ENCODE data around the gene PGAM5. TPM values are rescaled to one million over a fixed set of nuclear protein-coding genes. Genes with fewer than 3 reads are reported as not detected.

The PGAM5 gene
- total and polyA plus RNA-seq, 9 of the 15 experiments (the other 6 are each of a cell fraction or from before 2014, with no cell fraction given) = 7.4 to 121 (median 69.5) TPM

DNA sequence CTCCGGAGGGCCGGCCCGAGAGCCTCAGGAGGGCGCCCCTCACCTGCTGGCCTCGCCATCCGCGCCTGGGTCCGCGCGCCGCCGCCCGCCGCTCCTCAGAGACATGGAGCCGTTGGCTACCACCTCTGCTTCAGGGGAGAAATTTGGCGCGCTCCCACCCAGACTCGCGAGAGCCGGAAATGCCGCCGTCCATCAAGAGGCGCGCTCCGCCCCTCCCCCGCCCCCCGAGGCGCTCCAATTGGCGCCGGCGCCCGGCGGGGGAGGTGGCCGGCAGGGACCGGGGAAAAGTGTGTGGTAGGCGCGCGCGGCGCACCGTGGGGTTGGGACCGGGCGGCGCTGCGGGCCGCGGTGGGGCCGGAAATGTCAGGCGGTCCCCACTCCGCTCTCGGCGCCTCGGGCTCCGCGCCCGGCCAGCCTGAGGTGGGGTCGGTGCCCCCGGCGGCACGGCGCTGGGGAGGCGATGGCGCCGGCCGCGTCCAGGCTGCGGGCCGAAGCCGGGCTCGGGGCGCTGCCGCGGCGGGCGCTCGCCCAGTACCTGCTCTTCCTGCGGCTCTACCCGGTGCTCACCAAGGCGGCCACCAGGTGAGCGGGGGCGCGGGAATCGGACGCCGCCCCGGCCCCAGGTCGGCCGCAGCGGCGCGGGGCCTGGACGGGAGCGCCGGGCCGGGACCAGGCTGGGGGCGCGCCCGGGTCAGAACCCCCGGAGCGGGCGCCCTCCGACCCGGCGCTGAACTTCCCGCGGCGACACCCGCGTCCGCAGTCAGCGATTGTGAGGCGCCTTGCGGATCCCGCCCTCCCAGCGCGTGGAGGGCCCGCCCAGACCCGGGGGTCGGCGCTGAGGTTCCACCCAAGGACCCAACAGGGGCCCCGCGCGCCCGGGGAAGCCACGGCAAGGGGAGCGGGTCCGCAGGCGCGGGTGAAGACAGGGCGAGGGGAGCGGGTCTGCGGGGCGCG, 23.2 kb upstream of the PGAM5 start, which contains the start of the genes POLE and PXMP2:
Gene POLE (minus strand): TSS at position 132 of the 954 bp plus-strand sequence. CDS start 27 bp downstream, at position 105.
Gene PXMP2 (plus strand): TSS at position 377 of the 954 bp plus-strand sequence. CDS start 84 bp downstream, at position 461.
- FAIRE-seq (peak; percentile 58), DNase-seq (ENCODE audit: extremely low read depth in 1 of 4, low spot score in 3 of 4) (peak; percentile 87 to 98 (median 94)), ATAC-seq (peak; percentile 93)
- no TSS peak for BruUV-seq (replicated peaks)
- WGBS (ENCODE audit: insufficient coverage, low coverage, missing lambda C conversion rate) = 0% methylated on average over 33 of the region's 134 CpGs
- Histone ChIP-seq H3K4me1 (replicated peaks in 1 of 2; ENCODE audit: control insufficient read depth in 2 of 2, insufficient read depth in 2 of 2, low read length in 2 of 2) (peaks cover 14 to 29% of the 10 kb centered on the region in 2 experiments; a peak in 4 of 5 replicates), H3K4me2 (ENCODE audit: insufficient read depth, low read length) (peak within 1 kb of the TSS; percentile 94), H3K27me3 (ENCODE audit: control insufficient read depth in 2 of 2, insufficient read depth in 2 of 2, low read length in 2 of 2) (no peaks in the 10 kb centered on the region), H4K20me1 (replicated peaks; ENCODE audit: control insufficient read depth, insufficient read depth, low read length) (peaks cover 7% of the 10 kb centered on the region), H3K27ac (ENCODE audit: extremely low read depth, low read depth, low read length) (peak within 1 kb of the TSS; percentile 96), H3K79me2 (ENCODE audit: control insufficient read depth, insufficient read depth, low read length) (peaks cover 59% of the 10 kb centered on the region), H2AFZ (ENCODE audit: low read depth, low read length) (peak within 1 kb of the TSS; percentile 63; the same call in 1 of the 2 replicates), H3K36me3 (ENCODE audit: control insufficient read depth, insufficient read depth, low read length) (peaks cover 46% of the 10 kb centered on the region), H3K4me3 (peak within 1 kb of the TSS; percentile 92), H3K9me3 (replicated peaks; ENCODE audit: control insufficient read depth, insufficient read depth, low read depth, low read length) (peaks cover 11% of the 10 kb centered on the region; the same call in 1 of the 2 replicates), H3K9ac (ENCODE audit: insufficient read depth in 1 of 2, low read depth in 2 of 2, low read length in 2 of 2) (peak within 1 kb of the TSS; percentile 88 to 98), H3K9me1 (ENCODE audit: control insufficient read depth, insufficient read depth, low read length) (peaks cover 6% of the 10 kb centered on the region)
- CTCF ChIA-PET (ENCODE audit: low intra/inter-chr PET ratio) = no interaction called here
- in situ Hi-C loops (cut with MboI) (no loop called here), intact Hi-C loops (cut with micrococcal nuclease) (no loop called here)
- POLR2A ChIA-PET = no interaction called here
- peak; percentile 62 to 80 for TF ChIP-seq NONO (IDR thresholded peaks at IDR 0.05; ENCODE audit: low read depth in 2 of 2, low read length in 1 of 2)
- TF ChIP-seq NR3C1 (CRISPR knock-in tag; IDR thresholded peaks at IDR 0.05) = peak; percentile 69
- no peak for TF ChIP-seq SNRNP70 (optimal IDR thresholded peaks at IDR 0.05; ENCODE audit: low read depth, low read length)
- TF ChIP-seq, protein P1, sequence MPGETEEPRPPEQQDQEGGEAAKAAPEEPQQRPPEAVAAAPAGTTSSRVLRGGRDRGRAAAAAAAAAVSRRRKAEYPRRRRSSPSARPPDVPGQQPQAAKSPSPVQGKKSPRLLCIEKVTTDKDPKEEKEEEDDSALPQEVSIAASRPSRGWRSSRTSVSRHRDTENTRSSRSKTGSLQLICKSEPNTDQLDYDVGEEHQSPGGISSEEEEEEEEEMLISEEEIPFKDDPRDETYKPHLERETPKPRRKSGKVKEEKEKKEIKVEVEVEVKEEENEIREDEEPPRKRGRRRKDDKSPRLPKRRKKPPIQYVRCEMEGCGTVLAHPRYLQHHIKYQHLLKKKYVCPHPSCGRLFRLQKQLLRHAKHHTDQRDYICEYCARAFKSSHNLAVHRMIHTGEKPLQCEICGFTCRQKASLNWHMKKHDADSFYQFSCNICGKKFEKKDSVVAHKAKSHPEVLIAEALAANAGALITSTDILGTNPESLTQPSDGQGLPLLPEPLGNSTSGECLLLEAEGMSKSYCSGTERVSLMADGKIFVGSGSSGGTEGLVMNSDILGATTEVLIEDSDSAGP (CRISPR knock-in tag; IDR thresholded peaks at IDR 0.05) = no peak
- TF ChIP-seq ELF4 (CRISPR knock-in tag; IDR thresholded peaks at IDR 0.05) = no peak
- TF ChIP-seq CBX3 (IDR thresholded peaks at IDR 0.05; ENCODE audit: borderline replicate concordance in 1 of 2, low read length in 2 of 2) = peak in 1 of 2 experiments; percentile 48; a peak in 1 of 3 replicates
- TF ChIP-seq CREB1 (IDR thresholded peaks at IDR 0.05) = peak; percentile 44; the same call in 1 of the 2 replicates
- TF ChIP-seq CREB1 (CRISPR knock-in tag; IDR thresholded peaks at IDR 0.05) = peak; percentile 46; the same call in 1 of the 2 replicates
- TF ChIP-seq GATA2 (CRISPR knock-in tag; IDR thresholded peaks at IDR 0.05) = no peak
- TF ChIP-seq SREBF2 (CRISPR knock-in tag; IDR thresholded peaks at IDR 0.05) = no peak
- TF ChIP-seq NFIC (IDR thresholded peaks at IDR 0.05) = peak; percentile 42; the same call in 1 of the 2 replicates
- TF ChIP-seq ESRRA (IDR thresholded peaks at IDR 0.05; ENCODE audit: borderline replicate concordance, low read depth) = peak; percentile 72; the same call in 1 of the 2 replicates
- TF ChIP-seq TEAD1 (CRISPR knock-in tag; IDR thresholded peaks at IDR 0.05) = 0 out of 4 replicates have a peak, but pooled peaks of 1 of the 2 experiments have one; percentile 71
- peak; percentile 54; the same call in 1 of the 2 replicates for TF ChIP-seq ETV1 (tag; conservative IDR thresholded peaks at IDR 0.05; ENCODE audit: low read depth)
- TF ChIP-seq ELF1 (tag; IDR thresholded peaks at IDR 0.05) = peak; percentile 61; the same call in 1 of the 2 replicates
- TF ChIP-seq FOXP1 (CRISPR knock-in tag; IDR thresholded peaks at IDR 0.05) = peak; percentile 77
- TF ChIP-seq E2F6 (IDR thresholded peaks at IDR 0.05; ENCODE audit: borderline replicate concordance in 1 of 2, extremely low read depth in 1 of 2, insufficient read depth in 1 of 2, insufficient read length in 1 of 2, low read depth in 1 of 2, low read length in 1 of 2, poor library complexity in 1 of 2, severe bottlenecking in 1 of 2) = peak; percentile 51 to 79
